Lung (tissue), 12 donors: ENCODE measurements around the gene DCHS2. TPM values are rescaled to one million over a fixed set of nuclear protein-coding genes. Genes with fewer than 3 reads are reported as not detected.

Experiments used
- ATAC-seq: fragments of 200-7000 bp; cut with Tn5 transposase; one replicate; pipeline ENCODE4 v1.9.1; 2020; ENCODE audit warnings: moderate number of reproducible peaks; ENCODE audit not compliant: insufficient read depth, low FRiP score
- DNase-seq, 3 donors: peaks; one replicate each; pipeline ENCODE4 v3.0.0-alpha.2; 2013 to 2017
- H3K27ac ChIP-seq, 2 donors: one replicate each; pipeline ENCODE4 v1.5.1; 2013; ENCODE audit warnings: mild to moderate bottlenecking in 2 of 2, moderate library complexity in 2 of 2, control low read depth in 1 of 2, inconsistent platforms in 1 of 2, low read depth in 1 of 2, low read length in 1 of 2
- H3K27me3 ChIP-seq, 3 donors: one replicate each; pipeline ENCODE4 v1.5.1; 2013; ENCODE audit warnings: low read length in 2 of 3; ENCODE audit not compliant: control insufficient read depth in 3 of 3, insufficient read depth in 3 of 3
- H3K36me3 ChIP-seq, 4 donors: one replicate each; pipeline ENCODE4 v1.5.1; 2013; ENCODE audit warnings: low read length in 4 of 4, mild to moderate bottlenecking in 1 of 4, moderate library complexity in 1 of 4; ENCODE audit not compliant: control insufficient read depth in 4 of 4, insufficient read depth in 4 of 4
- H3K4me1 ChIP-seq, 5 donors: one replicate each; pipeline ENCODE4 v1.5.1; 2013; ENCODE audit warnings: low read length in 5 of 5, mild to moderate bottlenecking in 2 of 5, moderate library complexity in 1 of 5; ENCODE audit not compliant: control insufficient read depth in 5 of 5, insufficient read depth in 5 of 5
- H3K4me3 ChIP-seq: one replicate; pipeline ENCODE4 v1.5.1; 2013; ENCODE audit warnings: mild to moderate bottlenecking, control low read depth, moderate library complexity
- H3K9ac ChIP-seq, 2 donors: one replicate each; pipeline ENCODE4 v1.5.1; 2013; ENCODE audit warnings: low read length in 2 of 2, control low read depth in 1 of 2; ENCODE audit not compliant: insufficient read depth in 1 of 2
- H3K9me3 ChIP-seq, 4 donors: one replicate each; pipeline ENCODE4 v1.5.1; 2013; ENCODE audit warnings: low read length in 3 of 4, mild to moderate bottlenecking in 1 of 4, moderate library complexity in 1 of 4; ENCODE audit not compliant: control insufficient read depth in 4 of 4, insufficient read depth in 3 of 4
- CTCF ChIP-seq: IDR thresholded peaks from 2 replicates; pipeline ENCODE4 v1.5.1; 2012; ENCODE audit warnings: mild to moderate bottlenecking; ENCODE audit errors: control extremely low read depth, extremely low read depth
- WGBS, 2 donors: extraction: QIAGEN DNeasy Blood & Tissue Kit; methylation state at CpG; one replicate each; pipeline ENCODE4 v1.1.7; 2013; 5-methylcytosine and 5-hydroxymethylcytosine counted together
- polyA plus RNA-seq, 2 donors: library from polyadenylated mRNA; stranded (reverse); fragments of 200-250 nt; gene quantifications; one replicate each; pipeline ENCODE4 v1.2.1, GENCODE V29; 2013
- total RNA-seq, 2 donors: library from RNA; depleted of rRNA in 1 of 2; stranded (reverse); fragments of >200 nt in 1 of 2; gene quantifications; one replicate each; pipeline ENCODE4 v1.2.1, GENCODE V29; 2014 to 2021
- donor health status: control.
- donor health status: control.
- donor health status: Bipolar disorder and iron deficiency.
- donor health status: healthy.
- donor health status: DM: yes; HTN: yes; CAD: no.

Gene DCHS2
- total and polyA plus RNA-seq, 4 donors: 0.02 to 13.4 (median 0.53) TPM

DNA sequence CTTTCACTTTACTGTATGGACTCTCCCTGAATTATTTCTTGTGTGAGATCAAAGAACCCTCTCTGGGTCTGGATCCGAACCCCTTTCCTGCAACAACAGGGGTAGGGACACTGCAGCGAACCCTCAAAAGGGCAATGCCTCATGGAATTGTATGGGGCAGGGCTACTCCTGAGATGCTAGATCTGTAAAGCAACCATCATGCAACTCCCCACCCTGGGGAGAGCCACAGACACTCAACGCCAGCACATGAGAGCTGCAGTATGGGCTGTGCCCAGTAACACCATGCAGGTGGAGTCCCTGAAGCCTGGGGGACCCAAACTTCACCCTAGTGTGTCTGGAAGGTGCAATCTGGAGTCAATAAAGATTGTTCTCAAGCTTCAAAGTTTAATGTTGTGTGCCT is 304.7 kb downstream of the DCHS2 start:
- Histone ChIP-seq H3K4me1 (peaks cover 0 to 8% (median 0%) of the 10 kb centered on the region in 5 donors), H3K9ac (no peak overlapping the region), H3K27me3 (no peaks in the 10 kb centered on the region), H3K36me3 (no peaks in the 10 kb centered on the region), H3K9me3 (no peaks in the 10 kb centered on the region), H3K4me3 (no peak overlapping the region), H3K27ac (no peak overlapping the region)
- no peak for TF ChIP-seq CTCF
- no peak for DNase-seq
- WGBS, 2 donors: 85 to 89% methylated on average over 3 of the region's 3 CpGs
- ATAC-seq: no peak

- no peak for DNase-seq
- Histone ChIP-seq H3K4me3 (no peak overlapping the region), H3K9me3 (no peaks in the 10 kb centered on the region), H3K9ac (no peak overlapping the region), H3K27me3 (no peaks in the 10 kb centered on the region), H3K4me1 (peaks cover 0 to 8% (median 0%) of the 10 kb centered on the region in 5 donors), H3K36me3 (no peaks in the 10 kb centered on the region), H3K27ac (no peak overlapping the region)
- WGBS, 2 donors: 77 to 79% methylated on average over 6 of the region's 6 CpGs
- ATAC-seq: no peak
- TF ChIP-seq CTCF: no peak
Observed at GRCh38 chr4:154186035-154186434, 305.6 kb downstream of the DCHS2 start.

DNA sequence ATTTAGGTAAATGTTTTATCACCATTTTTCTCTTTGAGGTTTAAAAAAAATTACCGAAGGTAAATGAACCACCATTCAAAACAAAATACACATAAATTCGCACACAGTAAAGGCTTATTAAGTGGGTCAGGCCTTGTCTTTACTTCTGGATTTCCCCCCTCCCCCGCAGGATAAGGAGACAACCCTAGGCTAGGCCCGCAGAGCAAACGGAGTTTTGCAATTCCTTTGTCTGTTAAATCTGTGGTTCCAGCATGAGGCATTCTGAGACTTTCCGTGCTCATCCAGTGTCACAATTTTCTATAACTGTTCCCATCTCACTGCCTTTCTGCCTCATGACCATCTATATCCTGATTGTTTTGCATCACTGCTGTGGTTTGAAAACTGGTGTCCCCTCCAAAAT is 307.4 kb downstream of the DCHS2 start:
- DNase-seq (no peak), ATAC-seq (no peak)
- TF ChIP-seq CTCF: no peak
- H3K4me1 ChIP-seq: peaks cover 0 to 8% (median 0%) of the 10 kb centered on the region in 5 donors
- H3K36me3 ChIP-seq: no peaks in the 10 kb centered on the region
- H3K4me3 ChIP-seq: no peak overlapping the region
- H3K27me3 ChIP-seq: no peaks in the 10 kb centered on the region
- H3K9me3 ChIP-seq: no peaks in the 10 kb centered on the region
- 70 to 77% methylated on average over 6 of the region's 6 CpGs for WGBS, 2 donors
- no peak overlapping the region for H3K9ac ChIP-seq
- H3K27ac ChIP-seq: no peak overlapping the region

DNA sequence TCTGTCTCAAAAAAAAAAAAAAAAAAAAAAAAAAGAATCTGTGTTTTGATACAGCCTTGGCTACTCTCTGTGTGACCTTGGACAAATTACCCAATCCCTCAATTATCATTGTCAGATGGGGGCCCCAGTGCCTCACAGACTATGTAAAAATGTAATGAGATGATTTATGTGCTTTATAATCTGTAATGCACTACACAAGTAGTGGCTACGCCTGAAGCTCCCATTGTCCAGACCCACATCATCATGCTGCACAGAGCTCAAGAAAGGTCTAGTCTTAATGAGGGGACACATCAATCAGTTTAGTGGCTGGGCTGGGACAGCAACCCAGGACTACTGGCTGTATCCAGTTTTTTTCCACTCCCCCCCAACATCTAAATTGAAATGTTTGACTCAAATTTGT is 308.3 kb downstream of the DCHS2 start:
- TF ChIP-seq CTCF: no peak
- 91 to 94% methylated on average over 1 of the region's 1 CpG for WGBS, 2 donors
- H3K9ac ChIP-seq: no peak overlapping the region
- no peak overlapping the region for H3K27ac ChIP-seq
- no peaks in the 10 kb centered on the region for H3K27me3 ChIP-seq
- H3K4me3 ChIP-seq: no peak overlapping the region
- H3K4me1 ChIP-seq: peaks cover 0 to 8% (median 0%) of the 10 kb centered on the region in 5 donors
- ATAC-seq: no peak
- no peaks in the 10 kb centered on the region for H3K36me3 ChIP-seq
- no peak for DNase-seq
- no peaks in the 10 kb centered on the region for H3K9me3 ChIP-seq
